ENCODE measurements around the gene TNFAIP8L2. TPM values are rescaled to one million over a fixed set of nuclear protein-coding genes. Genes with fewer than 3 reads are reported as not detected.

The TNFAIP8L2 gene
- total and polyA plus RNA-seq, 4 experiments from 2014 or later, result 10.8 to 49.7 (median 44.1) TPM

- no peak for DNase-seq
- Histone ChIP-seq H3K36me3 (ENCODE audit: insufficient read depth, low read length) (peaks cover 27% of the 10 kb centered on the region), H3K27ac (ENCODE audit: low read depth, low read length) (peak overlapping the region; percentile 73), H3K4me1 (ENCODE audit: insufficient read depth, low read length) (peaks cover 36% of the 10 kb centered on the region), H3K4me3 (ENCODE audit: low read length in 2 of 2) (peak overlapping the region; percentile 91 to 99), H3K27me3 (ENCODE audit: insufficient read depth, low read length) (no peaks in the 10 kb centered on the region), H3K9me3 (ENCODE audit: control insufficient read depth in 1 of 2, low read length in 2 of 2) (no peaks in the 10 kb centered on the region)
- H3K36me3 Mint-ChIP-seq, result peaks cover 35 to 63% of the 10 kb centered on the region in 2 donors
- H3K4me3 Mint-ChIP-seq, result peak overlapping the region; percentile 94 to 100 (median 98)
- H3K4me1 Mint-ChIP-seq, result peaks cover 26 to 57% (median 43%) of the 10 kb centered on the region in 4 donors
- peaks cover 0 to 5% (median 0%) of the 10 kb centered on the region in 8 donors for H3K9me3 Mint-ChIP-seq
- ChIA-PET POLR2A (ENCODE audit: partially characterized antibody) (interaction anchor here (0.6 to 6.9 kb wide), 18 partner anchors 9 to 811 kb away, joined by 3 to 79 read pairs (median 4); partner anchors contain the start of genes C1orf56, MINDY1, PIP5K1A and PSMD4), CTCF (ENCODE audit: partially characterized antibody) (interaction anchor here (0.7 to 3.5 kb wide), 6 partner anchors 9 to 174 kb away, joined by 3 to 17 read pairs (median 5); partner anchors contain the start of genes TMOD4, TNFAIP8L2 and VPS72)
- intact Hi-C loops (cut with micrococcal nuclease), result loop anchor here (1.0 kb wide), 3 partner anchors 24 to 88 kb away; partner anchors contain the start of genes PIP5K1A, PSMD4 and VPS72
- H3K27me3 Mint-ChIP-seq, result peaks cover 2% of the 10 kb centered on the region in 2 donors
- peak overlapping the region; percentile 93 to 99 (median 98) for H3K27ac Mint-ChIP-seq
Measured at GRCh38 chr1:151166505-151166956, 10.1 kb downstream of the TNFAIP8L2 start.

- H3K4me3 ChIP-seq (ENCODE audit: low read length in 2 of 2), result peak overlapping the region in 1 of 2 donors; percentile 91
- H3K27ac Mint-ChIP-seq, result peak overlapping the region; percentile 26 to 98 (median 81)
- POLR2A ChIA-PET (ENCODE audit: partially characterized antibody), result interaction anchor here (0.6 to 6.9 kb wide), 11 partner anchors 8 to 812 kb away, joined by 3 to 79 read pairs (median 7); partner anchors contain the start of genes MINDY1, PIP5K1A, TMOD4 and TNFAIP8L2
- peaks cover 2% of the 10 kb centered on the region in 2 donors for H3K27me3 Mint-ChIP-seq
- H3K9me3 Mint-ChIP-seq, result peaks cover 0 to 5% (median 0%) of the 10 kb centered on the region in 8 donors
- H3K27ac ChIP-seq (ENCODE audit: low read depth, low read length), result peak overlapping the region; percentile 73
- no peak for DNase-seq
- peaks cover 27% of the 10 kb centered on the region for H3K36me3 ChIP-seq (ENCODE audit: insufficient read depth, low read length)
- CTCF ChIA-PET (ENCODE audit: partially characterized antibody), result interaction anchor here (1.2 to 3.5 kb wide), 3 partner anchors 10 to 67 kb away, joined by 4 to 17 read pairs (median 6); partner anchors contain the start of gene TNFAIP8L2
- H3K4me1 Mint-ChIP-seq, result peaks cover 21 to 51% (median 38%) of the 10 kb centered on the region in 4 donors
- H3K27me3 ChIP-seq (ENCODE audit: insufficient read depth, low read length), result no peaks in the 10 kb centered on the region
- no peaks in the 10 kb centered on the region for H3K9me3 ChIP-seq (ENCODE audit: control insufficient read depth in 1 of 2, low read length in 2 of 2)
- intact Hi-C loops (cut with micrococcal nuclease), result no loop called here
- peak overlapping the region; percentile 94 to 100 (median 98) for H3K4me3 Mint-ChIP-seq
- peaks cover 29 to 61% of the 10 kb centered on the region in 2 donors for H3K36me3 Mint-ChIP-seq
- H3K4me1 ChIP-seq (ENCODE audit: insufficient read depth, low read length), result peaks cover 30% of the 10 kb centered on the region
Measured at GRCh38 chr1:151167116-151167515, 10.7 kb downstream of the TNFAIP8L2 start.

GRCh38 chr1:151171190-151171589 lies 14.7 kb downstream of the TNFAIP8L2 start:
- peaks cover 32 to 67% of the 10 kb centered on the region in 2 donors for H3K36me3 Mint-ChIP-seq
- intact Hi-C loops (cut with micrococcal nuclease), result no loop called here
- POLR2A ChIA-PET (ENCODE audit: partially characterized antibody), result interaction anchor here (0.6 to 6.9 kb wide), 4 partner anchors 13 to 542 kb away, joined by 3 to 79 read pairs (median 10); partner anchors contain the start of genes TNFAIP8L2 and VPS72
- Histone ChIP-seq H3K4me1 (ENCODE audit: insufficient read depth, low read length) (peaks cover 14% of the 10 kb centered on the region), H3K4me3 (ENCODE audit: low read length in 2 of 2) (no peak overlapping the region), H3K36me3 (ENCODE audit: insufficient read depth, low read length) (peaks cover 36% of the 10 kb centered on the region), H3K27me3 (ENCODE audit: insufficient read depth, low read length) (no peaks in the 10 kb centered on the region), H3K27ac (ENCODE audit: low read depth, low read length) (no peak overlapping the region), H3K9me3 (ENCODE audit: control insufficient read depth in 1 of 2, low read length in 2 of 2) (no peaks in the 10 kb centered on the region)
- H3K4me3 Mint-ChIP-seq, result no peak overlapping the region
- DNase-seq, result no peak
- CTCF ChIA-PET (ENCODE audit: partially characterized antibody), result interaction anchor here (1.3 to 2.6 kb wide), 2 partner anchors 15 to 72 kb away, joined by 3 to 5 read pairs; partner anchors contain the start of gene TNFAIP8L2
- H3K9me3 Mint-ChIP-seq, result peaks cover 0 to under 1% (median 0%) of the 10 kb centered on the region in 8 donors
- H3K27ac Mint-ChIP-seq, result peak overlapping the region in 4 of 7 donors; percentile 19 to 71 (median 50)
- H3K4me1 Mint-ChIP-seq, result peaks cover 10 to 17% (median 14%) of the 10 kb centered on the region in 4 donors
- H3K27me3 Mint-ChIP-seq, result no peaks in the 10 kb centered on the region

- H3K4me1 Mint-ChIP-seq, result peaks cover 0 to 2% (median under 1%) of the 10 kb centered on the region in 4 donors
- H3K36me3 Mint-ChIP-seq, result peaks cover 39 to 77% of the 10 kb centered on the region in 2 donors
- ChIA-PET CTCF (ENCODE audit: partially characterized antibody) (interaction anchor here (0.7 to 2.1 kb wide), 5 partner anchors 9 to 165 kb away, joined by 3 to 13 read pairs (median 5); no protein-coding TSS in a partner anchor), POLR2A (ENCODE audit: partially characterized antibody) (interaction anchor here (2.2 kb wide), 1 partner anchor 9 kb away, joined by 9 read pairs; the partner anchor contains the start of genes LYSMD1 and SCNM1)
- Histone ChIP-seq H3K36me3 (ENCODE audit: insufficient read depth, low read length) (peaks cover 49% of the 10 kb centered on the region), H3K4me1 (ENCODE audit: insufficient read depth, low read length) (no peaks in the 10 kb centered on the region), H3K27me3 (ENCODE audit: insufficient read depth, low read length) (no peaks in the 10 kb centered on the region), H3K9me3 (ENCODE audit: control insufficient read depth in 1 of 2, low read length in 2 of 2) (no peaks in the 10 kb centered on the region), H3K4me3 (ENCODE audit: low read length in 2 of 2) (no peak overlapping the region), H3K27ac (ENCODE audit: low read depth, low read length) (no peak overlapping the region)
- H3K4me3 Mint-ChIP-seq, result no peak overlapping the region
- no peaks in the 10 kb centered on the region for H3K27me3 Mint-ChIP-seq
- H3K9me3 Mint-ChIP-seq, result no peaks in the 10 kb centered on the region
- H3K27ac Mint-ChIP-seq, result peak overlapping the region in 5 of 7 donors; percentile 7 to 78 (median 29)
- intact Hi-C loops (cut with micrococcal nuclease), result no loop called here
- no peak for DNase-seq
Measured at GRCh38 chr1:151175041-151175741, 18.7 kb downstream of the TNFAIP8L2 start.

GRCh38 chr1:151175863-151176262 lies 19.4 kb downstream of the TNFAIP8L2 start, which contains the start of gene TMOD4:
Gene TMOD4, minus strand, starts transcription at chr1:151175981. Its CDS starts 1,106 bp downstream, at chr1:151174875.
- CTCF ChIA-PET (ENCODE audit: partially characterized antibody), result interaction anchor here (0.7 to 2.1 kb wide), 5 partner anchors 10 to 131 kb away, joined by 3 to 13 read pairs (median 5); no protein-coding TSS in a partner anchor
- DNase-seq, result no peak

GRCh38 chr1:151176514-151177045 lies 20.1 kb downstream of the TNFAIP8L2 start:
- H3K4me1 ChIP-seq (ENCODE audit: insufficient read depth, low read length), result no peaks in the 10 kb centered on the region
- Mint-ChIP-seq H3K4me1 (peaks cover 0 to 3% (median under 1%) of the 10 kb centered on the region in 4 donors), H3K9me3 (no peaks in the 10 kb centered on the region), H3K36me3 (peaks cover 48 to 77% of the 10 kb centered on the region in 2 donors), H3K27ac (peak overlapping the region in 4 of 7 donors; percentile 8 to 65 (median 28)), H3K4me3 (peak overlapping the region in 1 of 8 donors; percentile 20), H3K27me3 (no peaks in the 10 kb centered on the region)
- CTCF ChIA-PET (ENCODE audit: partially characterized antibody), result interaction anchor here (0.7 to 2.1 kb wide), 4 partner anchors 10 to 130 kb away, joined by 3 to 13 read pairs (median 4); no protein-coding TSS in a partner anchor
- no peak overlapping the region for H3K4me3 ChIP-seq (ENCODE audit: low read length in 2 of 2)
- H3K27ac ChIP-seq (ENCODE audit: low read depth, low read length), result no peak overlapping the region
- no peak for DNase-seq
- H3K9me3 ChIP-seq (ENCODE audit: control insufficient read depth in 1 of 2, low read length in 2 of 2), result no peaks in the 10 kb centered on the region
- H3K36me3 ChIP-seq (ENCODE audit: insufficient read depth, low read length), result peaks cover 49% of the 10 kb centered on the region
- H3K27me3 ChIP-seq (ENCODE audit: insufficient read depth, low read length), result no peaks in the 10 kb centered on the region
- POLR2A ChIA-PET (ENCODE audit: partially characterized antibody), result interaction anchor here (0.8 to 2.4 kb wide), 4 partner anchors 10 to 19 kb away, joined by 3 to 9 read pairs (median 4); partner anchors contain the start of genes LYSMD1, SCNM1 and VPS72
- intact Hi-C loops (cut with micrococcal nuclease), result no loop called here

More at GRCh38 chr1:151175863-151176262, 19.4 kb downstream of the TNFAIP8L2 start, which contains the start of gene TMOD4:
- Mint-ChIP-seq H3K27ac (peak within 1 kb of the TSS in 6 of 7 donors; percentile 7 to 78 (median 48)), H3K27me3 (no peaks in the 10 kb centered on the region), H3K36me3 (peaks cover 46 to 76% of the 10 kb centered on the region in 2 donors), H3K4me1 (peaks cover 0 to 2% (median under 1%) of the 10 kb centered on the region in 4 donors), H3K4me3 (peak within 1 kb of the TSS in 1 of 8 donors; percentile 20), H3K9me3 (no peaks in the 10 kb centered on the region)
- Histone ChIP-seq H3K27ac (ENCODE audit: low read depth, low read length) (no peak within 1 kb of the TSS), H3K4me3 (ENCODE audit: low read length in 2 of 2) (no peak within 1 kb of the TSS), H3K4me1 (ENCODE audit: insufficient read depth, low read length) (no peaks in the 10 kb centered on the region), H3K36me3 (ENCODE audit: insufficient read depth, low read length) (peaks cover 46% of the 10 kb centered on the region), H3K27me3 (ENCODE audit: insufficient read depth, low read length) (no peaks in the 10 kb centered on the region), H3K9me3 (ENCODE audit: control insufficient read depth in 1 of 2, low read length in 2 of 2) (no peaks in the 10 kb centered on the region)
- intact Hi-C loops (cut with micrococcal nuclease), result no loop called here
- POLR2A ChIA-PET (ENCODE audit: partially characterized antibody), result interaction anchor here (1.0 to 2.2 kb wide), 2 partner anchors 10 to 19 kb away, joined by 3 to 9 read pairs; partner anchors contain the start of genes LYSMD1 and SCNM1

Measured in CD4-positive, alpha-beta memory T cell (primary cell).